Stimulated activated CD4-positive, alpha-beta T cell treated with anti-CD3 and anti-CD28 coated beads, TNF-alpha, amount 100 ng/mL, for 1 hour (primary cell): ENCODE measurements around the gene ZBTB38.

ENCODE experiments used
- DNase-seq, 3 donors: peaks; one replicate each; pipeline ENCODE4 v3.0.0-alpha.2; 2020; ENCODE audit warnings: low read depth in 3 of 3, low spot score in 1 of 3

Gene ZBTB38

GRCh38 chr3:141384575-141384974 is 16.3 kb downstream of the ZBTB38 start:
- no peak for DNase-seq

- DNase-seq = no peak
Measured at GRCh38 chr3:141385406-141386125, 17.3 kb downstream of the ZBTB38 start.

- no peak for DNase-seq
Measured at GRCh38 chr3:141386126-141386488, 17.8 kb downstream of the ZBTB38 start.

- no peak for DNase-seq
Measured at GRCh38 chr3:141386611-141387111, 18.4 kb downstream of the ZBTB38 start.

- no peak for DNase-seq
Measured at GRCh38 chr3:141387516-141387915, 19.2 kb downstream of the ZBTB38 start.

- no peak for DNase-seq
Measured at GRCh38 chr3:141388395-141388794, 20.1 kb downstream of the ZBTB38 start.

GRCh38 chr3:141388823-141389621 is 20.7 kb downstream of the ZBTB38 start:
- DNase-seq = no peak

GRCh38 chr3:141389703-141390102 is 21.4 kb downstream of the ZBTB38 start:
- DNase-seq = no peak

- DNase-seq = no peak
Measured at GRCh38 chr3:141390747-141391146, 22.4 kb downstream of the ZBTB38 start.

- DNase-seq = no peak
Measured at GRCh38 chr3:141391298-141391990, 23.1 kb downstream of the ZBTB38 start.

GRCh38 chr3:141391991-141392316 is 23.6 kb downstream of the ZBTB38 start:
- no peak for DNase-seq

GRCh38 chr3:141392416-141392815 is 24.1 kb downstream of the ZBTB38 start:
- no peak for DNase-seq

- no peak for DNase-seq
Measured at GRCh38 chr3:141392897-141393734, 24.8 kb downstream of the ZBTB38 start.

- no peak for DNase-seq
Measured at GRCh38 chr3:141393735-141394076, 25.4 kb downstream of the ZBTB38 start.

GRCh38 chr3:141394560-141394959 is 26.3 kb downstream of the ZBTB38 start:
- DNase-seq = no peak

- DNase-seq = no peak
Measured at GRCh38 chr3:141395005-141395589, 26.8 kb downstream of the ZBTB38 start.

GRCh38 chr3:141397996-141398395 is 29.7 kb downstream of the ZBTB38 start:
- no peak for DNase-seq

- no peak for DNase-seq
Measured at GRCh38 chr3:141399200-141399599, 30.9 kb downstream of the ZBTB38 start.

- DNase-seq = no peak
Measured at GRCh38 chr3:141400073-141400971, 32.0 kb downstream of the ZBTB38 start.

- DNase-seq = no peak
Measured at GRCh38 chr3:141401095-141401494, 32.8 kb downstream of the ZBTB38 start.
